Activated naive CD8-positive, alpha-beta T cell treated with anti-CD3 and anti-CD28 coated beads, Interleukin-2, amount 10 ng/mL, durations not matched to agents 7 days and 5 days (primary cell): ENCODE results near the gene BPI. TPM values are rescaled to one million over a fixed set of nuclear protein-coding genes. Genes with fewer than 3 reads are reported as not detected.
"Not testable (repeated sequence)": the region's sequence is repeated elsewhere in the genome, so short reads cannot be mapped to it uniquely, and the experiment has no call there.

Source experiments
- ATAC-seq: fragments of 150-1000 bp; cut with Tn5 transposase; one replicate; pipeline ENCODE4 v1.10.0; 2021; ENCODE audit warnings: low read depth, moderate library complexity
- POLR2A ChIA-PET: fragments of 350-600 bp; sonication (Branson Sonifier 250); formaldehyde crosslinking; loops from one replicate; lab custom pipeline; 2021; ENCODE audit warnings: antibody characterized with exemption; lab: Charles Lee
- DNase-seq: peaks from one replicate; pipeline ENCODE4 v3.0.0; 2021
- H3K27ac Mint-ChIP-seq: one replicate; pipeline ENCODE4 v1.8.0; 2022; ENCODE audit warnings: mild to moderate bottlenecking, mixed read lengths
- H3K27me3 Mint-ChIP-seq: one replicate; pipeline ENCODE4 v1.8.0; 2022; ENCODE audit warnings: mild to moderate bottlenecking, moderate library complexity, mixed read lengths
- H3K36me3 Mint-ChIP-seq: one replicate; pipeline ENCODE4 v1.8.0; 2021; ENCODE audit warnings: mild to moderate bottlenecking, mixed read lengths
- H3K4me1 Mint-ChIP-seq: one replicate; pipeline ENCODE4 v1.8.0; 2021; ENCODE audit warnings: mixed read lengths
- H3K4me3 Mint-ChIP-seq: one replicate; pipeline ENCODE4 v1.8.0; 2022; ENCODE audit warnings: mild to moderate bottlenecking, moderate library complexity, mixed read lengths
- H3K9me3 Mint-ChIP-seq: one replicate; pipeline ENCODE4 v1.8.0; 2021; ENCODE audit warnings: mixed read lengths
- total RNA-seq, 2 experiments: library from RNA; stranded (reverse); gene quantifications; one replicate each; pipeline ENCODE4 v1.2.3, GENCODE V29; 2021

The BPI gene
- total RNA-seq, 2 experiments from 2014 or later, result not detected

DNA sequence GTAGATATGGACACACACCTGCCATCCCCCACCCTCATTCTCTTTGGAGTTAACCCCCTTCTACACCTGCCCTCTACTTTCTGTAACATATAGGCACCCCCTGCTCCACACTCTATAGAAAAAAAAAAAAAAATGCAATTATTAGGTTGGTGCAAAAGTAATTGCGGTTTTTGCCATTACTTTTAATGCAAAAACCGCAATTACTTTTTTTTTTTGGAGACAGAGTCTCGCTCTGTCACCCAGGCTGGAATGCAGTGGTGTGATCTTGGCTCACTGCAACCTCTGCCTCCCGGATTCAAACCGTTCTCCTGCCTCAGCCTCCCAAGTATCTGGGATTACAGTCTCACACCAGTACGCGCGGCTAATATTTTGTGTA lies 35.6 kb downstream of the BPI start:
- POLR2A ChIA-PET, H3K4me1 Mint-ChIP-seq, ATAC-seq: not testable (repeated sequence)

DNA sequence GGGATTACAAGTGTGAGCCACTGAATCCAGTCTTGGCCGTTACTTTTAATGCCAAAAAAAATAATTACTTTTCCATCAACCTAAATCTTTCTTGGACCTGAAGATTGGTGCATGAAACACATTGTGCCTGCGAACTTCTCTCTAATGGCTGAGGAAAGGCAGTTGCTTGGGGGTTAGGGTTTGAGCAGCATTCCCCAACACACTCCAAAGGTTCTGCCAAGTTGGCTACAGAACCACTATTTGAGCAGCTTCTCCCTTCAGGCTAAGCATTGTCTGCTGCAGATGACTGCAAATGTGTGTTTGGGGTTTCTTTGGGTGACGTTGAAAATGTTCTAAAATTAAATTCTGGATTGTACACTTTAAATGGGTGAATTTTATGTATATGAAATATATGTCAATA lies 36.0 kb downstream of the BPI start:
- H3K27me3 Mint-ChIP-seq, result peaks cover 13% of the 10 kb centered on the region
- DNase-seq, result no peak
- peaks cover 7% of the 10 kb centered on the region for H3K9me3 Mint-ChIP-seq
- H3K27ac Mint-ChIP-seq, result no peak overlapping the region
- H3K36me3 Mint-ChIP-seq, result no peaks in the 10 kb centered on the region
- no peak overlapping the region for H3K4me3 Mint-ChIP-seq
- ATAC-seq, result no peak
- H3K4me1 Mint-ChIP-seq, result no peaks in the 10 kb centered on the region
- POLR2A ChIA-PET, result no interaction called here

More for the DNA sequence above, 35.6 kb downstream of the BPI start:
- H3K4me3 Mint-ChIP-seq, H3K36me3 Mint-ChIP-seq, DNase-seq, H3K9me3 Mint-ChIP-seq, H3K27ac Mint-ChIP-seq: not testable (repeated sequence)
- H3K27me3 Mint-ChIP-seq, result peaks cover 15% of the 10 kb centered on the region

DNA sequence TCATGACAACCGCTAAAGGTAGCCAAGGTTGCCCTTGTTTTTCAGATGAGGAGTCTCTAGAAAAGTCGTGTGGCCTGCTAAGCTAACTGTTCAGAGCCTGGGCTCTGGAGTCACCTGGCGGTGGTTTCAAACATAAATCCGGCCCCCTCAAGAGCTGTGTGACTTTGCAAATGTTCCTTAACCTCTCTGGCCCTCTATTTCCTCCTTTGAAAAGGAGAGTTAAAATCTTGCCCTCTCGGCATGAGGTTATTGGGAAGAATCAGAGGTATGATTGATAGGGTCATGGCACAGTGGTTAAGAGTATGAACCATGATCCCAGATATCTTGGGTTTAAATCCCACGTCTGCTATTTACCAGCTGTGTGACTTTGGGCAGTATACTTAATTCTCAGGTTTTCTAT lies 36.7 kb downstream of the BPI start:
- DNase-seq, result no peak
- Mint-ChIP-seq H3K4me1 (no peaks in the 10 kb centered on the region), H3K27ac (no peak overlapping the region), H3K9me3 (peaks cover 7% of the 10 kb centered on the region), H3K4me3 (no peak overlapping the region), H3K36me3 (no peaks in the 10 kb centered on the region), H3K27me3 (peaks cover 13% of the 10 kb centered on the region)
- no peak for ATAC-seq
- POLR2A ChIA-PET, result no interaction called here

DNA sequence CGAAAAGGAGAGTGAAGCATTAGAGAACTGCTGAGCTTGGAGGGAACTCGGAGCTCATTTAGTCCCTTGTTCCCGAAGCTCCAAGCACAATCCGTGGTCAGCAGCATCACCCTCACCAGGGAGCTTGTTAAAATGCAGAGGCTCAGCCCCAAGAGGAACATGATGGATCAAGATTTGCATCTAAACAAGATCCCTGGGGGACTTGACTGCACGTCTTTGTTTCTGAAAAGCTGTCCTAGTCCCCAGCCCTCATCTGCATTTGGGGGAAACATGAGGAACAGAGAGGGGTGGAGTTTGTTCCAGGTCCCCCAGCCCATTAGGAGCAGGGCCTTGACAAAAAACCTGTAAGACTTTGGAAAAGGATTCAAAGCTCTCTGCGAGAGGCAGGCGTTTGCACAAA lies 38.3 kb downstream of the BPI start:
- Mint-ChIP-seq H3K4me3 (no peak overlapping the region), H3K27ac (no peak overlapping the region), H3K36me3 (no peaks in the 10 kb centered on the region), H3K9me3 (peaks cover 5% of the 10 kb centered on the region), H3K27me3 (peaks cover 5% of the 10 kb centered on the region), H3K4me1 (no peaks in the 10 kb centered on the region)
- DNase-seq (no peak), ATAC-seq (no peak)
- POLR2A ChIA-PET, result no interaction called here

DNA sequence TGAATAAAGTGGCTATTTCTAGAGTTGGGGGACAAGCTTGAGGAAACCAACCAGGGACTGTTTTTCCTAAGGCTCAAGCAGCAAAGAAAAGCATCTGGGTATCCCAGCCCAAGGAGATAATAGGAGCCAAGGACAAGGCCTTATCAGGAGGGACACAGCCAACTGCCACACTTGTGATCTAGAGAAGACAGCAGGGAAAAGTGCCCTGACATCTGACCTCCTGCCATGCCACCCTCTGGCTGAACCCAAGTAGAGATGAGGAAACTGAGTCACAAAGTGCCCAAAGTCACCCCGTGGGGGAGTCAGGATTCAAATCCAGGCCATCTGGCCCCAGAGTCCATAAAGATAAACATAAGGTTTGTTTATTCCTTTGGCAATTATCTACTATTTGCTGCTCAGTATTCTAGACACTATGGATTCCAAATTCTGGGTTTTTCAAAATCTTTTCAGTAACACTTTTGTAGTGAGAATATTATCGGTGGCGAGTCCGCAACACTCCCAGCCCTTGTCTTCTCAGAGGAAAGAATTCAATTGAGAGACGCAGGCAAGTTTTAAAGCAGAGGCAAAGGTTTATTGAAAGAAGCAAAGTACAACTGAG lies 38.9 kb downstream of the BPI start:
- H3K4me1 Mint-ChIP-seq, result no peaks in the 10 kb centered on the region
- H3K4me3 Mint-ChIP-seq, result no peak overlapping the region
- no peak for DNase-seq
- no peak overlapping the region for H3K27ac Mint-ChIP-seq
- POLR2A ChIA-PET, result no interaction called here
- peaks cover 4% of the 10 kb centered on the region for H3K9me3 Mint-ChIP-seq
- ATAC-seq, result no peak
- H3K27me3 Mint-ChIP-seq, result peaks cover 4% of the 10 kb centered on the region
- no peaks in the 10 kb centered on the region for H3K36me3 Mint-ChIP-seq

DNA sequence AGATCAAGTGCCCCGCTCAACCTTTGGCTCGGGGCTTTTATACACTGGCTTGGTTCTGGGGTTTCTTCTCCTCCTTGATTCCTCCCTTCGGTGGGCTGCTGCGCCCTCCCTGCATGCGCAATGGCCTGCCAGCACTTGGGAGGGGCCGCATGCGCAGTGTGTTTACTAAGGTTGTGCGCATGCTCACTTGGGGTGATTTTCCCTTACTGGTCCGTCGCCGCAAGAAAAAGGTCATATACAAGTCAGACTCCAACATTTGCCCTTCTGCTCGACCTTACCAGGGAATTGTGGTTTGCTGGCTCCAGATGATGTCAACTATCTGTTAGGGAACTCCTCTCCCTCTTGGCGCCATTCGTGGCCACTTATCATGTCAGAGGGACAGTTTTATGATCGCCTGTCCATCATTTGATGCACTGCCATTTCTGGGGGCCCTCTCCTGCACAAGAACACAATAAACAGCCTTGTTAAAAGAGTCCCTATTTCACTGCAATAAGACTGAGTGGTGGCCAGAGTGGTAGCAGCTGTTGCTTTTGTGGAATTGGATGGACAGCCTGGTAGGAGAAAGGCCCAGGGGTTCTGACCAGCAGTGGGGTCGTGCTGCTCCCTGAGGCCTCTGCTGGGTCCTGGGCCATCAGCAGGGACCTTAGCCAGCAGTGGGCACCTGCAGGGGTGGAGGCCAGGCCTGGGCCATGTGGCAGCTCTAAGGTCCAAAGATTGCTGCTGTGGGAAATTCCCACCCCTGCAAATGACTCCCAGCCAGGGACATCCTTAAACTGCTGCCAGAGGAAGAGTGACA lies 39.6 kb downstream of the BPI start:
- Mint-ChIP-seq H3K27ac (no peak overlapping the region), H3K9me3 (no peaks in the 10 kb centered on the region), H3K4me1 (no peaks in the 10 kb centered on the region), H3K36me3 (no peaks in the 10 kb centered on the region), H3K4me3 (no peak overlapping the region), H3K27me3 (peaks cover 4% of the 10 kb centered on the region)
- no peak for ATAC-seq
- DNase-seq, result no peak
- POLR2A ChIA-PET, result no interaction called here

DNA sequence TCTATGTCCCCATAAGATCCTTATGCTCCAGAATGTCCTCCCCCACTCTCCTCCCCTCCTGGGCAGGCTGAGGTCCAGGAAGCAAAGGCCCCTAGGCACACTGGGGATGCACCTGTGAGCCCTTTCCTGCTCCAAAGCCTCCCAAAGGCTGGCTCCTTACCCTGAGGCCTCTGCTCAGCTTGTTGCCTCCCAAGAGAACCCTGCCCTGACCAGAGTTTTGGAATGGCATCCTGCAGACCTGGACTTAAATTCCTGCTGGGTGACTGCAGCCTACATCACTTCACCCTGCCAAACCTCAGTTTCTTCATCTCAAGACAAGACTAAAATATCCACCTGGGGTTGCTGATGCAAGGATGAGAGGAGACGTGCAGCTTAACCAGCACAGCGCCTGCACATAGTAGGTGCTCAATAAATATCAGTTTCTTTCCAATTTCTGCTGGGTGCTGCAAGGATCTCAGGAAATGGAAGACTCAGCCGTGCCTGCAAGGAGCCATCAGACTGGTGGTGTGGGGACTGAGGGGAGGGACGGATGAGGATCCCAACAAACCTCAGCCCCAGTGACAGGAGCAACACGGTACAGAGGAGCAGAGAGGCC lies 40.2 kb downstream of the BPI start:
- no peak overlapping the region for H3K4me3 Mint-ChIP-seq
- ATAC-seq, result no peak
- H3K27ac Mint-ChIP-seq, result no peak overlapping the region
- no peaks in the 10 kb centered on the region for H3K9me3 Mint-ChIP-seq
- peaks cover 4% of the 10 kb centered on the region for H3K27me3 Mint-ChIP-seq
- no peaks in the 10 kb centered on the region for H3K4me1 Mint-ChIP-seq
- no peak for DNase-seq
- no peaks in the 10 kb centered on the region for H3K36me3 Mint-ChIP-seq
- POLR2A ChIA-PET, result no interaction called here

DNA sequence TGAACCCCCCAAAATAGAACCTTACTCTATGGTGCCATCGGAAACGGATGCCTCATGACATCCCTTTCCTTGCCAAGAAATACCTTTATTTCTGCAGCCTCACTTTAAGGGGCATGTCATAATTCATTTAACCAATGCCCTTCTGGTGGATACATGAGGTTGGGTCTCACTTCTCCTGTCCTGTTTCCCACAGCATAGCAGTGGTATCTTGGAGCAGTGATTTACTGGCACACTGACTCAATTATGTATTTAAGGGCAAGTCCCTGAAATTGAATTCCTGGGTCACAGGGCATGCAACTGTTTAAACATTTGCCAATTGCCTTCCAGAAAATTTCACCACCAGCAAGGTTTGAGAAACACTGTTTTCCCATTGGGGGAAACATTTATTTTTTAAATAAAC lies 41.7 kb downstream of the BPI start:
- POLR2A ChIA-PET, result no interaction called here
- Mint-ChIP-seq H3K36me3 (no peaks in the 10 kb centered on the region), H3K4me3 (no peak overlapping the region), H3K9me3 (no peaks in the 10 kb centered on the region), H3K4me1 (no peaks in the 10 kb centered on the region), H3K27ac (no peak overlapping the region), H3K27me3 (peaks cover 3% of the 10 kb centered on the region)
- DNase-seq (no peak), ATAC-seq (no peak)

DNA sequence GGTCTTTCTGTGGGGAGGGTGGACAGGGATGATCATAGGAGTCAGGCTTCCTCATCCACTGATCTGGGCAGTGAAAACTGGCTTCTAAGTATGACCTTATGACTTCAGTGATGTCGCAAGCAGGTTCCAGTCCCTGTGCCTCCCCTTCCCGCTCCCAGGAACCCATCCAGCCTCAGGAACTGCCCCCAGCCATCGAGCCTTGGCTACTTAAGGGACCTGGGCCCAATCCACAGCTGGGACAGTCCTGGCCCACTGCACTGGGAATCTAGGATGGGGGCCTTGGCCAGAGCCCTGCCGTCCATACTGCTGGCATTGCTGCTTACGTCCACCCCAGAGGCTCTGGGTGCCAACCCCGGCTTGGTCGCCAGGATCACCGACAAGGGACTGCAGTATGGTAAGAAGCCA lies 42.3 kb downstream of the BPI start, which contains the start of gene LBP:
Gene LBP, plus strand, starts transcription at position 236 of the 405 bp plus-strand sequence. Its CDS starts 35 bp downstream, at position 271.
- ATAC-seq, result no peak
- Mint-ChIP-seq H3K36me3 (no peaks in the 10 kb centered on the region), H3K9me3 (no peaks in the 10 kb centered on the region), H3K4me3 (no peak within 1 kb of the TSS), H3K27me3 (no peaks in the 10 kb centered on the region), H3K27ac (no peak within 1 kb of the TSS), H3K4me1 (no peaks in the 10 kb centered on the region)
- POLR2A ChIA-PET, result no interaction called here
- DNase-seq, result no peak

DNA sequence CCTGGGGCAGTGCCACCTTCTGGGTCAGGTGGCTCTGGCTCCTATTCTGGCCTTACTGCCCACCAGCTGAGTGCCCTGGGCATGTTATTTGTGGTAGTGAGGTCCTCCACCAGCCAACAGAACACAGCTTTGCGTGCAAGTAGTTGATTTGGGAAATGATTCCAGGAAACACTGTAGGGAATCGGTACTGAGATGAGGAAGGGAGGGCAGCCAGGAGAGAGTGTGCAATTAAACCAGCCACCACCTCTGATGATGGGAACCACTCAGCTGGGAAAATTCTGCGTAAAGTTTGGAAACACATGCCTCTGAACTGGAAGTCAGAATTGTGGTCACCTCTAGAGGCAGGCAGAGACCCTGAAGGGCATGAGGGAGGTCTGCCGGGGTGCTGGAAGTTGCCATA lies 42.8 kb downstream of the BPI start:
- H3K27ac Mint-ChIP-seq, result no peak overlapping the region
- POLR2A ChIA-PET, result no interaction called here
- H3K9me3 Mint-ChIP-seq, result no peaks in the 10 kb centered on the region
- H3K36me3 Mint-ChIP-seq, result no peaks in the 10 kb centered on the region
- DNase-seq, result no peak
- H3K27me3 Mint-ChIP-seq, result no peaks in the 10 kb centered on the region
- H3K4me1 Mint-ChIP-seq, result no peaks in the 10 kb centered on the region
- no peak for ATAC-seq
- no peak overlapping the region for H3K4me3 Mint-ChIP-seq

DNA sequence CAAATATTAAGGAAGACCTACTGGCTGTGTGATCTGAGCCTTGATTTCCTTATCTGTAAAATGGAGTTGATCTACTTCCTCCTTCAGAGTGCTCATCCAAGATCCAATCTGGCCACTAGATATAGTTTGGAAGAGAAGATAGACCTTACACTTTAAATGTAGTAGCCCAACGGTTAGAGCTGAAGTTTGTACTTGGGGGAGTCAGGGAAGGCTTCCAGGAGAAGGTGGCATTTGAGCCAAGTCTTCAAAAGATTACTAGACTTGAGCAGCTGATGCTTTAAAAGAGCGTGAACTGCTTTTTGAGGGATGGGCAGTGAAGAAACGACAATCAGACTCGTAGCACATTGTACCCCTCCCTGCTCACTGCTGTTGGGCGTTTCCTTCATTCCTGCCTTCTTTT lies 45.9 kb downstream of the BPI start:
- H3K4me1 Mint-ChIP-seq, result no peaks in the 10 kb centered on the region
- ATAC-seq (no peak), DNase-seq (no peak)
- no peak overlapping the region for H3K27ac Mint-ChIP-seq
- no peaks in the 10 kb centered on the region for H3K36me3 Mint-ChIP-seq
- H3K4me3 Mint-ChIP-seq, result no peak overlapping the region
- no peaks in the 10 kb centered on the region for H3K9me3 Mint-ChIP-seq
- POLR2A ChIA-PET, result no interaction called here
- H3K27me3 Mint-ChIP-seq, result peaks cover 3% of the 10 kb centered on the region

DNA sequence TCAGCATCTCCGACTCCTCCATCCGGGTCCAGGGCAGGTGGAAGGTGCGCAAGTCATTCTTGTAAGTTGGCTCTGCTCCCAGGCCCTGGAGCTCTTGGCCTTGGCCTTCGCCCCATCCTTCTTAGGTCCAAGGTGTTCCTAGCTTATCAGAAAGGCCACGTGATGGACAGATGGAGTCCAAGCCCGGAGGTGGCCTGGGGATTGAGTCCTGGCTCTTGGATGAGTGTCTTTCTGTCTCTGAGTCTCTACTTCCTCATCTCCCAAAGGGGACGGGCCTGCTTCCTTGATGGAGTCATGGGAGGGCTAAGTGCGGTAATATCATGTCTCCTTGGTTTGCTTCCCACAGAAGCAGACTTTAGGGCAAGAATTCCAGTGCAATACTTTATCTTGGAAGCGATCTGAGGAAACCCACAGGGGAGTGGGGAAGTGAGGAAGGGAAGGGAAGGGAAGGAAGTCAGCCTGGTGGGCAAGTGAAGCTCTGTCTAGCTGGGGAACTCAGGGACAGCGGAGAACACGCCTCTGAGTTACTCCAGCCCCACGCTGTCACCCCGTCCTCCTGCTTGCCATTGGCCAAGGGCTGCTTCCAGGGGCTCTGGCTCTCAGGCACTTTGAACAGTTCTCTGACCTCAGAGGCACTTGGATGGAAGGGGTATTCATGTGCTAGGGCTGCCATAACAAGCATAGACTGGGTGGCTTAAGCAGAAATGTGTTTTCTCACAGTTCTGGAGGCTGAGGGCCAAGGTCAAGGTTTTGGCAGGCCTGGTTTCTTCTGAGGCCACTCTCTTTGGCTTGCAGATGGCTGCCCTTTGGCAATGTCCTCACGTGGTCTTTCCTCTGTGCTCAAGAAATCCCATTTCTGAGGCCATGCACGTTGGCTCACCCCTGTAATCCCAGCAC lies 47.2 kb downstream of the BPI start:
- H3K4me1 Mint-ChIP-seq, result no peaks in the 10 kb centered on the region
- no peak overlapping the region for H3K4me3 Mint-ChIP-seq
- no peak for DNase-seq
- POLR2A ChIA-PET, result no interaction called here
- H3K27me3 Mint-ChIP-seq, result peaks cover 3% of the 10 kb centered on the region
- no peak overlapping the region for H3K27ac Mint-ChIP-seq
- no peak for ATAC-seq
- no peaks in the 10 kb centered on the region for H3K36me3 Mint-ChIP-seq
- no peaks in the 10 kb centered on the region for H3K9me3 Mint-ChIP-seq

DNA sequence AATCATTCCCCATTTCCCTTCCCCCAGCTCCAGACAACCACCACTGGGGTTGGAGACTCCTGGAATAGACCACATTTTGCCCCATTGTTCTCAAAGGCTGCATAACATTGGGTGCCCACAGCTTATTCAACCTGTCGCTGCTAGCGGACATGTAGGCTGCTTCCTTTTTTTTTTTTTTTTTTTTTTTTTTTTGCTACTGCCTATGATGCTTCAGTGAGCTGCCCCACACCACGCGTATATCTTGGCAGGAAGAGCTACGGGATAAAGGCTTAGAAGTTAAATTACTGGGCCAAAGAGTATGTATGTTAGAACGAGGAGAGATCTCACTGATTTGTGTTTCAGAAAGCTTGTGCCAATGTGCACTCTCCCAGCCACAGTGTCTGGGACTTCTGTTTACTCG lies 49.4 kb downstream of the BPI start:
- ATAC-seq (no peak), DNase-seq (no peak)
- H3K27ac Mint-ChIP-seq, result no peak overlapping the region
- POLR2A ChIA-PET, result interaction anchor here (0.8 kb wide), 1 partner anchor 82 kb away, joined by 3 read pairs; the partner anchor contains the start of gene SNHG17
- no peaks in the 10 kb centered on the region for H3K9me3 Mint-ChIP-seq
- peaks cover 10% of the 10 kb centered on the region for H3K4me1 Mint-ChIP-seq
- no peaks in the 10 kb centered on the region for H3K36me3 Mint-ChIP-seq
- peaks cover 5% of the 10 kb centered on the region for H3K27me3 Mint-ChIP-seq
- H3K4me3 Mint-ChIP-seq, result no peak overlapping the region
